HG03095 (cell line): ENCODE results near the gene TKT.

Source experiments
- ATAC-seq: cut with Tn5 transposase; IDR thresholded peaks from one replicate; pipeline ENCODE4 v1.9.1; 2021; ENCODE audit warnings: moderate library complexity; ENCODE audit not compliant: unreplicated experiment

The TKT gene

DNA sequence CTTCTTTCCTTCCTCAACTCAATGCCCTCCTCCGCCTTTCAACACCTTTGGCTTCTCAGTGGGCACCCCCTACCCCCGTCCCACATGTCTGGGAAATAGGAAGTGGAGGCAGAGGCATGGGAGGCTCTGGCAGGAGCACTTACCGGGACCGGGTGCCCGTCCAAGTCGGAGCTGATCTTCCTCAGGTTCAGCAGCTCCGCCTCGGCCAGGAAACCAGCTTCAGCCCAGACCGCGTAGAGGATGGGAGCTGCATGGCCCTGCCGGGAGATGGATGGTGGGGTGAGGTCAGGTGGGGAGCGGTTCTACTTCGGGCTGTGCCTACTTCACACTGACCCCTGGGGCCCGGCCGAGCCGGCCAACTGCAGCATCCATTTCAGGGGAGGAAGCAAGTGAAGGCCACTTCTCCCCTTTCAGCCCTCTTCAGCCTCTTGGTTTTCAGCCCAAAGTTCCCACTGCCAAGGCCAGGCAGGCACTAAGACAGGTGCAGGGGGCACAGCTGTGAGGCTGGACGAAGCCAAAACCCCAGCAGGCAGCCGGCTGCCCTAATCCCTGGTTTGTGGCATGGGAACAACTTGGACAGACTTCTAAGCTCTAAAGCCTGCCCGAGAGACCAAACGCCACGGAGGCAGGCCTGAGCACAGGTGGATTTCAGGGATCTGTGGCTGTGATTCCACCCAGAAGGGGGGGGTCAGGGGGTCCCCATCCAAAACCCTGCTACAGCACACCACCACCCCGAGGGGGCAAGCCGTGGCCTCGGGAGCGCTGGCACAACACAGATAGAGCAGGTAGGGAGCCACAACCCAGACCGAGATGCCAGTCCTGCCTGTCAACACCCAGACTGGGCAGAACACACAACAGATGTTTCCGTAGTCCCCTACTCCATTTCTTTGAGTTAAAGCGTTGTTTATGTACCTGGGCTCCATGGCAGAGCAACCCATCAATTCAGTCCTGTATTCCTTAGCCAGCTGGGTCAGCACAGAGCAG lies 14.5 kb downstream of the TKT start:
- ATAC-seq = no peak

DNA sequence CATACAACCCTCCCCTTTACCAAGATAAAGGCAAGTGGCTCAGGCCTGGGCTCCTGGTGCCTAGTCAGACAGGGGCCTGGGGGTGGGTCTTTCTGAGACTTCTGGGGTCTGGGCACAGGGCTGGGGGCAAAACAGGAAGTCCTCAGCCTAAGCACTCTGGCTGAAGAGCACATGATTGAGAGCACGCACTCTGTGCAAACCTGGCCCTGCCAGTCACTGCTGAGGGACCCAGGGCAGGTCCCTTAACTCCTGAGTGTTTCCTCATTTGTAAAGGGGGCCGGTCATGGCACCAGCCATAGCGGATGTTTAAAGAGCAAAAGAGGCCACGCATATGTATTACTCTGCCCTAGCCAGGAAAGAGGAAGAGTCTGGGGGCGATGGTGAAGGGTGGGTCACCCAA lies 16.0 kb downstream of the TKT start:
- ATAC-seq = no peak

DNA sequence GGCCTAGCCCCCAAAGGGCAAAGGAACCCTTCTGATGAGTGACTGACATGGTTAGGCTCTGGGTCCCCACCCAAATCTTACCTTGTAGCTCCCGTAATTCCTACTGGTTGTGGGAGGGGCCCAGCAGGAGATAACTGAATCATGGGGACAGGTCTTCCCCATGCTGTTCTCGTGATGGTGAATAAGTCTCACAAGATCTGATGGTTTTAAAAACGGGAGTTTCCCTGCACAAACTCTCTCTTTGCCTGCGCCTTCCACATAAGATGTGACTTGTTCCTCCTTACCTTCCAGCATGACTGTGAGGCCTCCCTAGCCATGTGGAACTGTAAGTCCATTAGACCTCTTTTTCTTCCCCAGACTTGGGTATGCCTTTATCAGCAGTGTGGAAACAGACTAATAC lies 16.9 kb downstream of the TKT start:
- no peak for ATAC-seq

DNA sequence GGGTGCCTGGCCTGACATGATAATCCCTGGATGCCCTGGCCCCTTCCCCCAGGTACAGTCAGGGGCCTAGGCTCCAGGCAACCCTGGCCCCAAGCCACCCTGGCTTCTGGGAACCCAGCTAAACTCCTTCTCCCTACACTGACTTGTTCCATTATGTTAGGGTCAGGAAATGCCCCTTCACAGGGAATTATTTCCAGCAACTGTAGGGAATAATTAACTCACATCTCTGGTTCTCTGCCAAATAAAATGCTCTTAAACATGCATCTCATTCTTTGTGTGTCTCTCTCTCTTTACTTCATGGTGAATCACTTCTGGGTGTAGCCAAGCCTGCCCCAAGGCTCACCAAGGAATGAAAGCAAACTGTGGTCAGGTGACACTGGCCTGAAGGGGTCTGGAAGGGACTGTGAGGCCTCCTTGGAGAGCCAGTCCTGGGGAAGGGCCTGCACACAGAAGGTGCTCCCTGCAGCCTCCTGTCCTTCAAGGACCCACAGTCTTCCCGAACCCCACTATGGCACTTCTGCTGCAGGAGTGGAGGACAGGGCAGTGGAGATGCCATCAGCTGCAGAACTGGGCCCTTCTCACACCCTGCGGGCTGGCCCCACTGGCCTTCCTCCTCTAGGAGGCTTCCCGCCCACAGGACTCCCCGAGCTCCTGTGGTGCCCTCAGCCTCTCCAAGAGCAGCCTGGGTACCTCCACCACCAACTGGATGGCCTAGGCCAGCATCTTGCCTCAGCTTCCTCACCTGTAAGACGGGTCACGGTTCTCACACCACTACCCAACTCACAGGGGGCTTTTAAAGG lies 17.6 kb downstream of the TKT start:
- no peak for ATAC-seq

DNA sequence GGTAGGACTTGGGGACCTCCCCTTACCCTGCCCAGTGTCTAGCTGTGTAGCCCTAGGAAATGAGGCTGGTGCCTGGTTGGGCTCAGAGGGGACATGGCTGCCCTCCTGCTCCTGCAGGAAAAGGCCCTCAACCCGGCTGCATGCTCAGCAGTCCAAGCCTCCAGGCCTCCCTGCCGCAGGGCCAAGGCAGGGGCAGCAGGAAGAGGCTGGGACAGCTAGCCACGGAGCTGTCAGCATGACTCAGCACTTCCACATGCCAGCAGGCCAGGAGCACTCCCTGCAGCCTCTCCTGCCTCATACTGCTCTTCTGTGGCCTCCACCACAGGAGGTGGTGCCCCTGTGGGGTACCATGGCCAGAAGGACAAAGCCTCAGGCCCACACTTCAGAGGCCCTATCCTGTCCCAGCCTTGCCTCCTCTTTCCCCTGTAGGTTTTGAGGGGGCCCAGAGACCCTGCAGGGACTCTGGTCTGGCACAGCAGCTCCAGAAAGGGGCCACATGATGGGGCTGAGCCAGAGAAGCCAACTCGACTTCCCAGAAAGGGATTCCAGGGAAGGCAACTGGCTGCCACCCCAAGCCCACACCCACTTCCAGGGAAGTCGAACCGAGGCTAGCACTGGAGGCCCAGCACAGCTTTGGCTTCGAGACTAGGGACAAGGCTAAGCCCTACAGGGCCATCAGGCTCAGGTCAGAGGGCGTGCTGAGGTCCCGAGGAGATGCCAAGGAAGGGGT lies 19.5 kb downstream of the TKT start:
- no peak for ATAC-seq

DNA sequence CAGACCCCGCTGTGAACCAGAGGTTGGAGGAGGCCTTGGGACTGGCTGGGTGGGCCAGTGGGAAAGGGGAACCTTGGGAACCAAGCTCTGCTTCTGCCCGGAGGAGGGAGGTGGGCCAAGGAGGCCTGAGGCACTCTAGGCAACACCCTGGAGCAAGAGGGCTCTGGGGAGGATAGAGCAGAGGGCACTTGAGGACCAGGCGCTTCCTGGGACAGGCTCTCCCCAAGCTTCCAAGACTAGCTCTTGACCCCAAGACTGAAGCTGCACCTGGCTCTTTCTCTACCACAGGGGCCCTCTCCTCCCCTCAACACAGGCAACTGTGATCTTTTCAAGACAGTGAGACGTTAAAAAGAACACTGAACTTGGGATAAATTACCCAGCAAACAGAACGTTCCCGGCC lies 20.3 kb downstream of the TKT start:
- no peak for ATAC-seq

DNA sequence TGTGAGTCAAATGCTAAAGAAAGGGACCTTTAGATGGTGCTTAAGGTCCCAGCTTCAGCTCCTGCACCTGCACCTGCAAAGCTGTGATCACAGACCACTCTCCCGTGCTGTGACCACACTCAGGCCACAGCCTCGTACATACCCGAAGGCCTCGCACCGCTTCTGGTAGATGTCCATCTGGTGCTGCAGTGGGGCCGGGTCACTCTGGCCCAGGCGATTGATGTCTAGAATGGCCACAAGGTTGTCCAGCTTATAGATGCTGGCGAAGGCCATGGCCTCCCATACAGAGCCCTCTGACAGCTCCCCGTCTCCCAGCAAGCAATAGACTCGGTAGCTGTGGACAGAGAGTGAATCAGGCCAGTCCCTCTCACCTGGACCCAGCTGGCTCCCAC lies 21.0 kb downstream of the TKT start:
- ATAC-seq = no peak

DNA sequence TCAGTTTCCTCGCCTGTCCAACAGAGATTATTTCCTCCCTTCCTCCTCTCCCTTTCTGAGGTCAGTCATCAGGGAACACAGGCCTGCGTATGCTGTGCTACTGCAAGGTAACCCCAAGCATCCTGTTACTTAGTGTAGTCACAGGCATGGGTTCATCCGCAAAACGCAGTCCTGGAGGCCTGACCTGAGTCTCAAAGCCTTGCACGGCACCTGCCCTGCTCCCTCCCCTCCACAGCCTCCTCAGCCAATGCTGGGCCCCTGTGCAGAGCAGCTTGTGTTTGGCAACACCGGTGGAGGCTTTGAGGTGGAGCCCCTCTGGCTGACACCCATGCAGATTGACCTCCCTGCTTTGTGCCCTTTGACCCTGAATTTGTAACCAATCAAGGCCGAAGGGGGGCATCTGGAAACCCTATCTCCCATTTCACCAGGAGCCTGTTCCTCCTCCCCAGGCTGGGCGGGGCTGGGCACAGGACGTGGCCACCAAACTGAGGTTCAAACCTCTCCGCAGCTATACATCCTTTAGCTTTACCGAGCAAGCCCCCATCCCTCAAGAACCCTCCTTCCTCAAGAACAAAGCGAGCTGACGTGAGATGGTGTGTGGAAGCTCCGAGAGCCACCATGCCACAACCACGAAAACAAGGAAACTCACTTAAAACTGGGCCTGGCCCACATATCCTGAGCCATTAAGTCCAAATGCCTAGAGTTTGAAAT lies 21.5 kb downstream of the TKT start:
- ATAC-seq = no peak

DNA sequence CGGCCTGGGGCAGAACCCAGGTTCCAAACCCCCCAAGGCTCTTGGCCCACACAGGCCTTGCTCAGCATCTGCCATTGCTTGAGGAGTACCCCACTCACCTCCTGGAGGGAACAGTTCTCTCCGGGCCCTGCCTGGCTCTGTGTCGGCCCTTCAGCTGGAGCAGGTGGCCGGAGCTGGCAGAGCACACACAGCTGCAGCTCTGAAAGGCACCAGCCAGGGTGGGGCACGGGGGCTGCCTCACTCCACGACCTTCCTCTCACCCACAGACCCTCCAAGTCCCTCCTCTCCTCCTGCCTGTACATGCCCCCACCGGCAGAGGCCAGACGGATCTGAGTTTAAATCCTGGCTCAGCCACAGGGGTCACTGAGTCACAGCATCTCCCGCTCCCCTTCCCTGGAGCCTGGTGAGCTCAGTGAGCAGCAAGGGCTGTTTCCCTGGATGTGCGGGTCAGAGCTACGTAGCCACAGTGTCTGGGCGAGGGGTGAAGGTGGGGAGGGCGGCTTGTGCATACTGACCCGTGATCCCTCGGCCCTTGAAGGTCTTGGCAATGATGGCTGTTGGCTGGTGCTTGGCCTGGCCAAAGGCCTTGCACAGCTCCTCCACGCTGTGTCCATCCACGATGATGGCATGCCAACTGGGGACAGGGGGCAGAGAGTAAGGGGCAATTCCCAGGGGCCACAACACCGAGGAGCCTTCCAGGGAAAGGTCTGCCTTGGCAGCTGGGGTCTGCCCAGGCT lies 23.0 kb downstream of the TKT start:
- no peak for ATAC-seq

DNA sequence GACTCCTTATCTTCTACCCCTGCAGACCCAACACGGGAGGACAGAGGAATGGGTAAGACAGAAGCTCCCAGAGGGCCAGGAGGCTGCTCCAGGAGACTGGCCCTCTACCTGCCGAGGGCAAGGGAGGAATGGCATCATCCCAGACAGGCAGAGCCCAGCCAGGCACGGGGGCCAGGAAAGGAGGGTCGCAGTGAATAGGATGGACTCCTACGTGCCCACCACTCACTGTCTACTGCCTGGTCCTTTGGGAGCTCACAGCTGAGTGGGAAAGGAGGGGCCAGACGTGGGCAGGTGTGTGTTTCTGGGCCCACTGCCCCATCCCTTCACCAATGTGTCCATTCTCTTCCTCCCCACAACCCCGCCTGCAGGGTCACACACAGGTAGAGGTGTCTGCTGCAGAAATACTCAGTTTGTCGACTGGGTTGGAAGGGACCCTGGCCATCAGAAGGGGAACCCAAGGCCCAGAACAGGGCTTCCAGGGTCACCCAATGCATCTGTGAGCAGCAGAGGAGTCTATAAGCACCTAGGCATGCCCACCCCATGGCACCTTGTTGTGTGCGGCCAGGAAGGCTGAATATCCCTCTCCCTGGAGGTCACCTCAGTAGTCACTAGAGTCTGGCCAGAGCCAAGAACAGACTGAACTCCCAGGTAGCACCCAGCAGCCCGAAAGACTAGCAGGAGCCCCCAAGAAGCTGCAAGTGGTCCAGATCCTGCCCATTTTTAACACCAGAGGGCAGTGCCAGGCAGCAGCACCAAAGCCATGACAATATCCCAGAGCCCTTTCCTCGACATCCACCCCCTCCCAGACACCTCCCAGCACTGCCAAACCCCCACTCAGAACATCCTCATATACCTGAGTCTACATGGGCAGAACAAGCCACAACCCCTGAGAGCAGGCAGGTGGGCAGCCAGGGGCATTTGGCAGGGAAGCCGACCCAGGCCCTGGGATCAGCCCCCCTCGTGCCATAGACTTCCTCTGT lies 24.0 kb downstream of the TKT start:
- no peak for ATAC-seq

DNA sequence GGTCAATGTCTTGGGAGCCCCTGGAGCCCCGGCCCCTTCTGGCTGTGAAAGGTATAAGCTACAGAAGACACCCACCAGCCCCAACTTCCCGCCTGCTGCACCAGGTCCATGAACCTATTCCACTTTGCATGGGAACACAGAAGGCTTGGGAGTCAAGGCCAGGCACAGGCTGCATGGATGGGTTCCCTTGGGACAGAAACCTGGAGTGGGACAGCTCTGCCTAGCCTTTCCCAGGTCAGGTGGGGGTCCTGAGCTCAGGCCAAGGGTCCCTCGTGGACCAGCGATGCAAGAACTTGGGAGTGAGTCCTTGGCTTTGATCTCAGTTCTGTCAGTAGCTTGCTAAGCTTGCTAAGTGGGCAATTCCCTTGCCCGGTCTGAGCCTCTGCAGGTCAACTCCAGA lies 25.0 kb downstream of the TKT start:
- ATAC-seq = no peak

DNA sequence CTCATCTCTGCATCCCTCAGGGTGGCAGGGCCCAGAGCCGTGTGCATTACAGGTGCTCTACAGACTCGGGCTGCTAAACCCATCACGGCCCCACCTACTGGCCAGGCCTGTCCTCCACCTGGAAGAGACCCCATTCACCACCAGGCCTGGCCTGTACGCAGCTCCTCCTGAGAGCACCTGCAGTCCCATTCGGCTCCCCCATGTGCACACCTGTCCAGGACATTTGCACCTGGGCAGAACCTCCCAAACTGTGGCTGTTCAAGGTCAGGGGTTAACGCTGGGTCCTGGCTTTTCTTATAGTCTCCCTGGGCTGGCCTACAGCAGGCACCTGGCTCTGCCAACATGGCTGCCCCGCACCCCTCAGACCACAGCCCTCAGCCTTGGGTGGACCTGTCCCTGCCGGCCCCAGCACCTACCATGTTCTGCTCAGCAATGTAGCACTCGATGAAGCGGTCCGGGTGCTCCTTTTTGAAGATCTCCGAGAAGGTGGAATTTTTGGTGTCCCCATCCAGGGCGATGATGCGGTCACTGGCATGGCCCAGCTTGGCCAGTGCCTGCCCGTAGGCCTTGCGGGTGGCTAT lies 25.7 kb downstream of the TKT start:
- ATAC-seq = no peak

DNA sequence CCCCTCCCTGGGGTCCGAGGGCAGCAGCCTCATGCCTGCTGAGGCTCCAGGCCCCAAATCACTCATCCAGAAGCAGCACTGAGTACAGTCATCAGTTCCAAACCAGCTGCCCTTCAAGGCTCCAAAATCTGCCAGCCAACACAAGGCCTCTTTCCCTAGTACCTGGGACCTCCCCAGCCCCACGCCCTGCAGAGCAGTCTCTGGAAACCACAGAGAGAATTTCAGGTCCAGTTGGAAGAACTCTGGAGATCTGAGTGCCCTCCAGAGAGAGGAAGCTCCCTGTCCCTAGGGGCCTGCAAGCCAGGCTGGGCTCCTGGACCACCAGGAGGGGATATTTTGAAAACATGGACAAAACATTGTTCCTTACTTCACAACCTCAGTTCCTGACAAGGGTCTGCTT lies 26.2 kb downstream of the TKT start:
- ATAC-seq = no peak

DNA sequence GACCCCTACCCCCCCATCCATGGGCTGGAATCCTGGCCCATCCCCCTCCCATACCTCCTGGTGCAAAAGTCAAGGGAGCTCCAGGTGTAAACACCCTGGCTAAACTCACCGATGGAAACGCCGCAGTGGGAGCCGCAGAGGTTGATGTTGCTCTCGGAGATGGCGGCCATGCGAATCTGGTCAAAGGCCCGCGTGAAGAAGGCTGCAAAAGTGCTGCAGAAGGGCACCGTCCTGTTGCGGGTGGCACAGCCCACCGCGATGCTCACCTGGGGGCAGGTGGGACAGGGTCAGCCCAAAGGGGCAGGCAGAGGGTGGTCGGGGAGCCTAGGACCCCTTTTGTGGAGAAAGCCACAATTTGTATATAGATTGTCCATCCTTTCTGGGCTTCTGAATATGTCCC lies 26.7 kb downstream of the TKT start:
- ATAC-seq = no peak

DNA sequence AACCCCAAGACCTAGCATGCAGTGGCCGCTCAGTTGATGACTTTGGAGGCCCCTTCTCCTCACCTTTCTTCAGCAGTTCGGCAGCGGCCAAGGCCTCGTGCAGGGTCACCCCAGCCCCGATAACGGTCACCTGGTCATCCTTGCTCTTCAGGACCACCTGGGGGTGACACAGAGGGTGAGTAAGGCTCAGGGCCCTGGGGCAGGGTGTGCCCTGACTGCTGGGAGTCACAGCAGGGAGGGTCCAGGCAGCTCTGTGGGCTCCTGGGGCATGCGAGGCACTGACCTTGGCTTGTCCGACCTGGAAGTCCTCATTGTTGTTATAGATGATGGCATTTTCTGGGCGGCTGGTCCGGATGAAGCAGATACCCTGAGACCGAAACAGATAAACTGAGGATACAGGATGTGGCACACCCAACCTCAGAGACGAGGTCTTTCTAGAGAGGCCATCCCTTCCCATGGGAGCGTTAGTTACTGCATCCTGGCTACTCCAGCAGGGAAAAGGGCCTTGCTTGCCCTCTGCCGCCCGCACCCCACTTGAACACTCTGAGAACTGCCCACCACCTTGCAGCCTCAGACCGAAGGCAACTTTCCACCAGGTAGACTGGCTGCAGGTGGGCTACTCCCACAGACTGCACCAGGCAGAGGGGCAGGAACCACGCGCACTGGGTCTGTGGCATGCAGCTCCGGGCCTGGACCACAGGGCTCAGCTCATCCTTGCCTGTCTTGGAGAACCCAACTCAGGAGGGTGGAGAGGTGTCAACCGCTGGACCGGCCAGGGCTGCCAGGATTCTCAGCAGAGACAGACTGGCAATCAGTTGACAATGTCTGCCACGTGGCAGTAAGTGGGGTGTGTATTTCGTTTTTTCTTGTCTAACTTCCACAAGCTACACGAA lies 27.6 kb downstream of the TKT start:
- ATAC-seq = no peak

DNA sequence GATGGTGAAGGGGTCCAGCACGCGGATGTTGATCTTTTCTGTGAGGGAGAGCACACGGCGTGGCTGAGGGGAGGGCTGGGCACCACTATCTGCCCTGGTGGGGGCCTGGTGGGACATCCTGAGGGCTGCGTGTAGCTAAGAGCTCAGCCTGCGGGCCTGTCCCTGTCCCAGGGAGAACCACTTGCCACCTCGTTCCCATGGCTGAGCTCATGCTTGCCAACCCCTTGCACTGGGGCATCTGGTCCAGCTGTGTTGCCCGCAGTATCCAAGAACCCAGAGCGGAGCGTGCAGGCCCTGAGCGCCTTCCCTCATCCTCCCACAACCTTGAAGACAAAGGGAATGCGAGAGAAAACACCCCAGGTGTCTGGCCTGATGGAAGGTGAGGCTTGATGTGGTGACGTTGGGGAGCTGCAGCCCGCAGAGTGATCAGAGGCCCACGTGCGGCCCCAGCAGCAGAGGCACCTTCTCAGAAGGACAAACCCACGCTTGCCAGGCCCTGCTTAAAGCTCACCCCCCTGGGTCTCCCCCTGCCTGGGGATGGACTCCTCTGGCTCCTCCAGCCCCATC lies 28.9 kb downstream of the TKT start:
- ATAC-seq = no peak

DNA sequence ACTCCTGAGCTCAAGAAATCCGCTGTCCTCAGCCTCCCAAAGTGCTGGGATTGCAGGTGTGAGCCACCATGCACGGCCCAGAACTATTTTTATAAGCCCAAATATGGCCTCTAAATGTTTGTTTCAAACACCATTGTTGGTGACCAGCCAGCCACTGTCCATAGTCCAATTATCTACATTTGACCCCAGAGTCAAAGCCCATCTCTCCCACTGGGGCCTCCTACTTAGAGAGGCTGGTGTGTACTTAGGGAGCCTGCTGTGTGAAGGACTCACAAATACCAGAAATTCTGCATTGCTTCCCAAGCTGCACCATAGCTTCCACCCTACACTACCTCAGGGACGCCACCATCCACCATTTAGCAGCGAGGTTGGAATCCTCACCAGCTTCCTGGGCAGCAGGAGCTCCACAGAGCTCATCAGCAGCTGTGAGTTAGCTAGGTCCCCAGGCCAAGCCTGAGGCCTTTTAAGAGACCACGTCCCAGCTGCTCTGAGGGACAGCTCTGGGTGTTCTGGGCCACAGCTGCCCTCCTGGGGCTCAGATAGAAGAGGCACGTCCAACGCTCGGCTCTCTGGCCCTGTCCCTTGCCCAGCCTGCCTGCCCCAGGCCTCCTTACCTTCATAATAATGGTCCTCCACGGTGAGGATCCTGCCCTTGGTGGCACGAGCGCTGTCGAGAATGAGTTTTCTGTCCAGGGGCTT lies 29.5 kb downstream of the TKT start:
- no peak for ATAC-seq
